Activated T-helper 1 cell treated with anti-CD3 and anti-CD28 coated beads, Interleukin-12 subunit alpha, Interleukin-12 subunit beta, Interleukin-2, Interleukin-4 antibody, amounts not matched to agents 30 ng/mL and 10 ng/mL and 1 ng/mL, durations not matched to agents 14 hours and 24 hours and 36 hours (primary cell): ENCODE results near the gene FIZ1. TPM values are rescaled to one million over a fixed set of nuclear protein-coding genes. Genes with fewer than 3 reads are reported as not detected.

ENCODE experiments used
- DNase-seq: peaks from one replicate; pipeline ENCODE4 v3.0.0; 2021; ENCODE audit warnings: low spot score
- H3K27ac Mint-ChIP-seq: one replicate; pipeline ENCODE4 v1.8.0; 2021; ENCODE audit warnings: mild to moderate bottlenecking, mixed read lengths
- H3K27me3 Mint-ChIP-seq: one replicate; pipeline ENCODE4 v1.8.0; 2022; ENCODE audit warnings: mild to moderate bottlenecking, moderate library complexity, mixed read lengths; ENCODE audit not compliant: insufficient read depth
- H3K36me3 Mint-ChIP-seq: one replicate; pipeline ENCODE4 v1.8.0; 2021; ENCODE audit warnings: low read depth, mixed read lengths
- H3K4me1 Mint-ChIP-seq: one replicate; pipeline ENCODE4 v1.8.0; 2021; ENCODE audit warnings: low read depth, mixed read lengths
- H3K4me3 Mint-ChIP-seq: one replicate; pipeline ENCODE4 v1.8.0; 2021; ENCODE audit warnings: mild to moderate bottlenecking, moderate library complexity, mixed read lengths
- H3K9me3 Mint-ChIP-seq: one replicate; pipeline ENCODE4 v1.8.0; 2021; ENCODE audit warnings: mixed read lengths
- intact Hi-C: fragments of 100-400 bp; cut with micrococcal nuclease; formaldehyde crosslinking; loops from one replicate; pipeline ENCODE4 v1.15.1; 2024
- total RNA-seq: library from RNA; stranded (reverse); gene quantifications from 2 replicates; pipeline ENCODE4 v1.2.3, GENCODE V29; 2022

The FIZ1 gene
- total RNA-seq, 1 donor from 2014 or later, result 24.7 TPM

DNA sequence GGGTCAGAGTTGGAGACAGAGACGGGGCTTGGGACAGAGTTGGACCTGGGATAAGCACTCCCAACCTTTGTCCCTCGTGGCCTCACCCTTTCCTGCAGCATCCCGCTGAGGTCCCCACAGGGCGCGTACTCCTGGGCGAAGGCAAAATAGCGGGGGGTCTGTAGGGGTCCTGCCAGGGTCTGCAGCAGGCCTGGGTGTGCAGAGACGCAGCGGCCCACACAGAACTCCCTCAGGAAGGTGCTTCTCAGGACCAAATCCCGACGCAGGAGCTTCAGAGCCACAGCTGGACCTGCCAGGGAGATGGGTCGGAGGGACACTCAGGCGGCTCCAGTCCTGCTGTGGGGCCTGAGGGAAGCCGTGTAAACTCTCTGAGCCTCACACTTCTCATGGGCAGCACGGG, 55.3 kb downstream of the FIZ1 start:
- no peak for DNase-seq
- Mint-ChIP-seq H3K4me1 (peaks cover 5% of the 10 kb centered on the region), H3K27ac (no peak overlapping the region), H3K27me3 (peaks cover 8% of the 10 kb centered on the region), H3K9me3 (peaks cover 4% of the 10 kb centered on the region), H3K36me3 (no peaks in the 10 kb centered on the region), H3K4me3 (no peak overlapping the region)
- intact Hi-C loops, result no loop called here

DNA sequence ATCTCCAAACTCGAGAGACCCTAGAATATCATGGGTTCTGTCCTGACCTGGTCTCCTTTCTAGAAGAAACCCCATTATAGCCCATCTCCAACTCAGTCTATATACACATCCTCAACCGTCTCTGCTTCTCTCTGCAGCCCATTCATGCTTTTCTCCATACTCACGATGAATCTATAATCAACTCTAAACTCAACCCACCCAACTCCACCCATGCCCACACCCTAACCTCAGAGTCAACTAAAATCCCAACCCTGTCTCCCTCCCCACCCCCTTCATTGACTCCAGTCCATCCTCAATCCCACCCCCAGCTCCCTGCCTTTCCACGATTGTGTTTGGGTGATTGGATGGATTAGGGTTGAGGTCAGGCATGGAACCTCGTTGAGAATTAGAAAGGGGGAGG, 55.8 kb downstream of the FIZ1 start:
- H3K36me3 Mint-ChIP-seq, result no peaks in the 10 kb centered on the region
- DNase-seq, result no peak
- peaks cover 5% of the 10 kb centered on the region for H3K4me1 Mint-ChIP-seq
- intact Hi-C loops, result no loop called here
- H3K4me3 Mint-ChIP-seq, result no peak overlapping the region
- H3K27me3 Mint-ChIP-seq, result peaks cover 8% of the 10 kb centered on the region
- peaks cover 4% of the 10 kb centered on the region for H3K9me3 Mint-ChIP-seq
- no peak overlapping the region for H3K27ac Mint-ChIP-seq

DNA sequence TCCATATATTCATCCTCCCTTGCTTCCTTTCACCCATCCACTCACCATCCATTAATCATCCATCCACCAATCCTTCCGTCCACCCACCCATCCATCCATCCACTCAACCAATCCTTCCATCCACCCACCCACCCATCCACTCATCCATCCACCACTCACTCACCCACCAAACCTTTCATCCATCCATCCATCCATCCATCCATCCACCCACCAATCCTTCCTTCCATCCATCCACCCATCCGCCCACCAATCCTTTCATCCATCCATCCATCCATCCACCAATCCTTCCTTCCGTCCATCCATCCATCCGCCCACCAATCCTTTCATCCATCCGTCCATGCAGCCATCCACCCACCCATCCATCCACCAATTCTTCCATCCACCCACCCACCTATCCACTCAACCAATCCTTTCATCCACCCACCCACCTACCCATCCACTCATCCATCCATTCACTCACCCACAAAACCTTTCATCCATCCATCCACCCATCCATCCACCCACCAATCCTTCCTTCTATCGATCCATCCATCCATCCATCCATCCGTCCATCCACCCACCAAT, 56.9 kb downstream of the FIZ1 start:
- Mint-ChIP-seq H3K27me3 (peaks cover 4% of the 10 kb centered on the region), H3K27ac (no peak overlapping the region), H3K9me3 (peaks cover 4% of the 10 kb centered on the region), H3K4me3 (no peak overlapping the region), H3K4me1 (peaks cover 3% of the 10 kb centered on the region), H3K36me3 (no peaks in the 10 kb centered on the region)
- no peak for DNase-seq
- intact Hi-C loops, result no loop called here

Other genes starting within 250 kb of the FIZ1 start
- gene COX6B2, start 244.8 kb downstream of the FIZ1 start, total RNA-seq, result 0.26 TPM in 1 of 2 replicates, not detected in the other
- 0.05 TPM in 1 of 2 replicates, not detected in the other for gene GARIN5B, start 236.3 kb downstream of the FIZ1 start, total RNA-seq
- 0.34 TPM in 1 of 2 replicates, not detected in the other for gene IL11, start 229.1 kb downstream of the FIZ1 start, total RNA-seq
- gene TMEM190, start 222.7 kb downstream of the FIZ1 start, total RNA-seq, result not detected in 2 replicates
- gene TMEM238, start 215.2 kb downstream of the FIZ1 start, total RNA-seq, result 9.7 and 10.6 TPM in 2 replicates
- 1,835 and 1,847 TPM in 2 replicates for gene RPL28, start 213.6 kb downstream of the FIZ1 start, total RNA-seq
- 224 and 225 TPM in 2 replicates for gene UBE2S, start 191.7 kb downstream of the FIZ1 start, total RNA-seq
- gene SHISA7, start 156.2 kb downstream of the FIZ1 start, total RNA-seq, result not detected in 2 replicates
- gene ISOC2, start 137.9 kb downstream of the FIZ1 start, total RNA-seq, result 31.3 and 34.3 TPM in 2 replicates
- not detected in 2 replicates for gene C19orf85, start 134.8 kb downstream of the FIZ1 start, total RNA-seq
- 7.6 and 10.4 TPM in 2 replicates for gene ZNF628, start 122.9 kb downstream of the FIZ1 start, total RNA-seq
- 23.1 and 26.1 TPM in 2 replicates for gene NAT14, start 114.3 kb downstream of the FIZ1 start, total RNA-seq
- gene SSC5D, start 111.1 kb downstream of the FIZ1 start, total RNA-seq, result 0.24 and 0.65 TPM in 2 replicates
- not detected in 2 replicates for gene SBK2, start 62.4 kb downstream of the FIZ1 start, total RNA-seq
- not detected in 2 replicates for gene SBK3, start 54.0 kb downstream of the FIZ1 start, total RNA-seq
- gene ZNF579, start 18.7 kb downstream of the FIZ1 start, total RNA-seq, result 10.2 and 11.7 TPM in 2 replicates
- 20.0 and 22.9 TPM in 2 replicates for gene ZNF524, start 771 bp upstream of the FIZ1 start, total RNA-seq
- 12.6 and 13.2 TPM in 2 replicates for gene ZNF865, start 6.1 kb upstream of the FIZ1 start, total RNA-seq
- gene ZNF784, start 25.0 kb upstream of the FIZ1 start, total RNA-seq, result 3.0 and 4.9 TPM in 2 replicates
- gene ZNF580, start 41.5 kb upstream of the FIZ1 start, total RNA-seq, result 39.8 and 40.4 TPM in 2 replicates
- gene ZNF581, start 44.1 kb upstream of the FIZ1 start, total RNA-seq, result 35.6 and 36.4 TPM in 2 replicates
- 7.3 and 9.0 TPM in 2 replicates for gene CCDC106, start 48.7 kb upstream of the FIZ1 start, total RNA-seq
- 384 and 394 TPM in 2 replicates for gene U2AF2, start 55.5 kb upstream of the FIZ1 start, total RNA-seq
- gene EPN1, start 75.7 kb upstream of the FIZ1 start, total RNA-seq, result 46.0 and 48.3 TPM in 2 replicates
- not detected in 2 replicates for gene NLRP9, start 138.9 kb upstream of the FIZ1 start, total RNA-seq
- not detected in 2 replicates for gene RFPL4A, start 159.6 kb upstream of the FIZ1 start, total RNA-seq
- gene RFPL4AL1, start 169.6 kb upstream of the FIZ1 start, total RNA-seq, result not detected in 2 replicates
- not detected in 2 replicates for gene NLRP11, start 232.5 kb upstream of the FIZ1 start, total RNA-seq
- not detected in 2 replicates for gene NLRP4, start 237.0 kb upstream of the FIZ1 start, total RNA-seq